Fibroblast of pulmonary artery (primary cell): ENCODE data around the gene CMTM4.
"Not testable (repeated sequence)": the region's sequence is repeated elsewhere in the genome, so short reads cannot be mapped to it uniquely, and the experiment has no call there.

Experiments used
- DNase-seq: peaks from one replicate; pipeline ENCODE4 v3.0.0-alpha.2; 2010; ENCODE audit warnings: low read depth
- H3K4me3 ChIP-seq: replicated peaks from 2 replicates; pipeline ENCODE4 v1.5.1; 2011; ENCODE audit warnings: low read depth, mild to moderate bottlenecking, control low read depth, low read length, moderate library complexity
- CTCF ChIP-seq: IDR thresholded peaks from 2 replicates; pipeline ENCODE4 v1.5.1; 2011; ENCODE audit warnings: mild to moderate bottlenecking, control low read depth, low read length, inconsistent platforms; ENCODE audit errors: missing control alignments

Gene CMTM4

GRCh38 chr16:66574531-66574930, 122.0 kb downstream of the CMTM4 start:
- DNase-seq, result no peak
- H3K4me3 ChIP-seq, result no peak overlapping the region
- TF ChIP-seq CTCF, result no peak

- H3K4me3 ChIP-seq, result no peak overlapping the region
- DNase-seq, result peak; percentile 45
- no peak for TF ChIP-seq CTCF
Measured at GRCh38 chr16:66574081-66574480, 122.5 kb downstream of the CMTM4 start.

GRCh38 chr16:66572356-66572755, 124.2 kb downstream of the CMTM4 start:
- TF ChIP-seq CTCF, result no peak
- H3K4me3 ChIP-seq, result no peak overlapping the region
- no peak for DNase-seq

- TF ChIP-seq CTCF, result no peak
- DNase-seq, result peak; percentile 80
- no peak overlapping the region for H3K4me3 ChIP-seq
Measured at GRCh38 chr16:66569827-66570405, 126.6 kb downstream of the CMTM4 start.

- no peak for TF ChIP-seq CTCF
- no peak overlapping the region for H3K4me3 ChIP-seq
- peak; percentile 40 for DNase-seq
Measured at GRCh38 chr16:66569131-66569530, 127.4 kb downstream of the CMTM4 start.

- H3K4me3 ChIP-seq, result no peak overlapping the region
- peak; percentile 17 for DNase-seq
- no peak for TF ChIP-seq CTCF
Measured at GRCh38 chr16:66568355-66568754, 128.2 kb downstream of the CMTM4 start.

- H3K4me3 ChIP-seq, DNase-seq: not testable (repeated sequence)
Measured at GRCh38 chr16:66567270-66567669, 129.3 kb downstream of the CMTM4 start.
